Fibroblast of lung (primary cell): ENCODE data around the gene BCL7C.

Experiments
- CTCF ChIP-seq, 2 donors: IDR thresholded peaks in 1 of 2; conservative IDR thresholded peaks in 1 of 2; 1 replicate in 1 of 2; 2 replicates in 1 of 2; pipeline ENCODE4 v1.5.1; 2011 to 2012; ENCODE audit warnings: low read length in 2 of 2, control low read depth in 1 of 2, inconsistent platforms in 1 of 2, low read depth in 1 of 2, mild to moderate bottlenecking in 1 of 2
- EZH2 ChIP-seq: IDR thresholded peaks from 2 replicates; pipeline ENCODE4 v1.5.1; 2012; ENCODE audit warnings: low read length, control low read depth, mild to moderate bottlenecking; ENCODE audit errors: missing control alignments

DNA sequence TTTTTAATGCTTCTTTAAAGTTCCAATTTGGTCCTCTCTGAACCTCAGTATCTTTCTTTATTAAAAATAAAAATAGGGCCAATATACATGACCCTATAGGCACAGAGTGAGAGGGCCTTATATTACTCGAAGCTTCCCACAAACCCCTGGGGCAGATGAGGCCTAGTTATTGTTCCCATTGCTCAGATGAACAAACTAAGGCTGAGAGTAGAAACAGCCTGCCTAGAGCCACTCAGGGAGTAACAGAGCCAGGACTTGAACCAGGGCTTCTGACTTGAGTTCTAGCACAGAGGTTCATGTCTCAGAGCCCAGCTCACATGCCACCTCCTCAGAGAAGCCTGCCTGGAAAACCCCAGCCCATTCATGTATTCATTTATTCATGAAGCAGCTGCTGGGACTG lies 7.7 kb downstream of the BCL7C start:
- TF ChIP-seq CTCF (conservative IDR thresholded peaks at IDR 0.05 in 1 of 2, IDR thresholded peaks at IDR 0.05 in 1 of 2; ENCODE audit: low read depth in 1 of 2, low read length in 2 of 2), result no peak
- TF ChIP-seq EZH2, result no peak
